SK-N-SH (cell line): Measurements from ENCODE around the gene NUSAP1. TPM values are rescaled to one million over a fixed set of nuclear protein-coding genes. Genes with fewer than 3 reads are reported as not detected.

Experiments used
- CTCF ChIA-PET: fragments of 300-600, 350-600 bp; formaldehyde crosslinking; extraction: SDS; loops from one replicate; lab custom pipeline; 2021; lab: Yijun Ruan, JAX
- POLR2A ChIA-PET: fragments of 350-600 bp; sonication (Branson Sonifier 250); formaldehyde crosslinking; extraction: SDS; loops from one replicate; lab custom pipeline; 2020; ENCODE audit warnings: antibody characterized with exemption, inconsistent platforms; lab: Yijun Ruan, JAX
- DNase-seq: peaks from one replicate; pipeline ENCODE4 v3.0.0; 2012
- H2AFZ ChIP-seq: fragments of 200-600 bp; sonication (generic); 2 replicates; pipeline ENCODE4 v1.8.1; 2016; ENCODE audit warnings: antibody characterized with exemption, mild to moderate bottlenecking, low read depth
- H3F3A ChIP-seq: fragments of 200-600 bp; sonication (generic); replicated peaks from 2 replicates; pipeline ENCODE3; 2016; ENCODE audit warnings: antibody characterized with exemption, mild to moderate bottlenecking; ENCODE audit not compliant: insufficient read depth
- H3K27ac ChIP-seq, 2 experiments: fragments of 200-500 bp in 1 of 2; fragments of 200-600 bp in 1 of 2; sonication (Bioruptor generic) in 1 of 2; sonication (generic), shearing (Covaris generic) in 1 of 2; 2 replicates each; pipeline versions ENCODE4 v1.5.1 to v1.6.1; 2014 to 2016; ENCODE audit warnings: low read depth in 2 of 2, inconsistent platforms in 1 of 2, low read length in 1 of 2, mild to moderate bottlenecking in 1 of 2, mixed read lengths in 1 of 2
- H3K27me3 ChIP-seq: fragments of 200-600 bp; sonication (generic), shearing (Covaris generic); 2 replicates; pipeline ENCODE4 v1.6.1; 2016; ENCODE audit warnings: mixed run types; ENCODE audit not compliant: insufficient read depth
- H3K36me3 ChIP-seq, 2 experiments: fragments of 200-500 bp in 1 of 2; fragments of 200-600 bp in 1 of 2; sonication (Bioruptor generic) in 1 of 2; sonication (generic) in 1 of 2; replicated peaks in 1 of 2; 2 replicates each; pipeline versions ENCODE3 to v1.5.1; 2014 to 2016; ENCODE audit warnings: low read length in 1 of 2, mild to moderate bottlenecking in 1 of 2; ENCODE audit not compliant: insufficient read depth in 2 of 2, control insufficient read depth in 1 of 2
- H3K4me1 ChIP-seq, 2 experiments: fragments of 200-500 bp in 1 of 2; fragments of 200-600 bp in 1 of 2; sonication (Bioruptor generic) in 1 of 2; sonication (generic), shearing (Covaris generic) in 1 of 2; 2 replicates each; pipeline versions ENCODE4 v1.5.1 to v1.6.1; 2014 to 2016; ENCODE audit warnings: low read depth in 1 of 2, low read length in 1 of 2, mixed run types in 1 of 2; ENCODE audit not compliant: insufficient read depth in 2 of 2, control insufficient read depth in 1 of 2
- H3K4me2 ChIP-seq: fragments of 200-600 bp; sonication (generic), shearing (Covaris generic); 2 replicates; pipeline ENCODE4 v1.6.1; 2017; ENCODE audit warnings: mixed run types
- H3K4me3 ChIP-seq, 2 experiments: fragments of 200-500 bp in 1 of 2; fragments of 200-600 bp in 1 of 2; sonication (Bioruptor generic) in 1 of 2; sonication (generic), shearing (Covaris generic) in 1 of 2; 2 replicates each; pipeline versions ENCODE4 v1.5.1 to v1.8.1; 2014 to 2016; ENCODE audit warnings: low read depth in 2 of 2, inconsistent platforms in 1 of 2, low read length in 1 of 2, mild to moderate bottlenecking in 1 of 2, mixed read lengths in 1 of 2, moderate library complexity in 1 of 2
- H3K79me2 ChIP-seq: fragments of 200-600 bp; sonication (generic); 2 replicates; pipeline ENCODE4 v1.8.1; 2017; ENCODE audit warnings: mild to moderate bottlenecking; ENCODE audit not compliant: insufficient read depth
- H3K9ac ChIP-seq: fragments of 200-600 bp; sonication (generic); 2 replicates; pipeline ENCODE4 v1.6.1; 2017; ENCODE audit warnings: mixed run types
- H3K9me2 ChIP-seq: fragments of 200-600 bp; sonication (generic); 2 replicates; pipeline ENCODE4 v1.6.1; 2017; ENCODE audit warnings: mixed run types
- H3K9me3 ChIP-seq: fragments of 200-600 bp; sonication (generic); 2 replicates; pipeline ENCODE4 v1.6.1; 2017; ENCODE audit warnings: mixed run types, mild to moderate bottlenecking, moderate library complexity
- H4K20me1 ChIP-seq: fragments of 200-600 bp; sonication (generic); 2 replicates; pipeline ENCODE4 v1.6.1; 2017; ENCODE audit warnings: mild to moderate bottlenecking, mixed run types; ENCODE audit not compliant: insufficient read depth
- CHD2 ChIP-seq: fragments of 150-350 bp; IDR thresholded peaks from 2 replicates; pipeline ENCODE4 v1.6.1; 2018; ENCODE audit warnings: low read length; ENCODE audit not compliant: partially characterized antibody
- EP300 ChIP-seq, 2 experiments: IDR thresholded peaks; 2 replicates each; pipeline versions ENCODE4 v1.4.0 to v1.6.1; 2012; ENCODE audit warnings: borderline replicate concordance in 1 of 2, low read depth in 1 of 2, low read length in 1 of 2
- FOSL2 ChIP-seq: IDR thresholded peaks from 2 replicates; pipeline ENCODE4 v1.4.0; 2012; ENCODE audit warnings: low read depth, mild to moderate bottlenecking, moderate library complexity, borderline replicate concordance
- FOXJ3 ChIP-seq: sonication (generic); formaldehyde crosslinking; IDR thresholded peaks from 2 replicates; pipeline ENCODE4 v1.5.1; 2020; ENCODE audit warnings: mild to moderate bottlenecking, missing genetic modification reagents
- FOXM1 ChIP-seq: IDR thresholded peaks from 2 replicates; pipeline ENCODE4 v1.4.0; 2012; ENCODE audit warnings: low read depth, mild to moderate bottlenecking
- GABPA ChIP-seq: IDR thresholded peaks from 2 replicates; pipeline ENCODE4 v1.4.0; 2012; ENCODE audit warnings: low read depth, mild to moderate bottlenecking
- GATA2 ChIP-seq: sonication (generic); formaldehyde crosslinking; IDR thresholded peaks from 2 replicates; pipeline ENCODE4 v1.5.0; 2020; ENCODE audit warnings: mild to moderate bottlenecking, missing genetic modification reagents
- JUND ChIP-seq: IDR thresholded peaks from 2 replicates; pipeline ENCODE4 v1.4.0; 2012
- MEF2A ChIP-seq: IDR thresholded peaks from 2 replicates; pipeline ENCODE4 v1.4.0; 2012; ENCODE audit warnings: low read depth, borderline replicate concordance
- MXI1 ChIP-seq: IDR thresholded peaks from 2 replicates; pipeline ENCODE4 v1.6.1; 2012; ENCODE audit warnings: mild to moderate bottlenecking, low read depth, low read length, improper control_type of control experiment
- NFIC ChIP-seq: IDR thresholded peaks from 2 replicates; pipeline ENCODE4 v1.4.0; 2012; ENCODE audit warnings: borderline replicate concordance
- NRF1 ChIP-seq: IDR thresholded peaks from 2 replicates; pipeline ENCODE4 v1.6.1; 2012; ENCODE audit warnings: low read depth, mild to moderate bottlenecking, low read length
- POLR2AphosphoS5 ChIP-seq: IDR thresholded peaks from 2 replicates; pipeline ENCODE4 v1.6.1; 2012; ENCODE audit warnings: low read depth, low read length
- RAD21 ChIP-seq: IDR thresholded peaks from 2 replicates; pipeline ENCODE4 v1.6.1; 2012; ENCODE audit warnings: mild to moderate bottlenecking, low read length
- RCOR1 ChIP-seq: fragments of 150-350 bp; IDR thresholded peaks from 2 replicates; pipeline ENCODE4 v1.6.1; 2017; ENCODE audit warnings: antibody characterized with exemption, low read length
- RXRA ChIP-seq: IDR thresholded peaks from 2 replicates; pipeline ENCODE4 v1.4.0; 2012; ENCODE audit warnings: low read depth, mild to moderate bottlenecking, borderline replicate concordance
- SIN3A ChIP-seq: IDR thresholded peaks from 2 replicates; pipeline ENCODE4 v1.6.1; 2012; ENCODE audit warnings: low read depth, mild to moderate bottlenecking, low read length, moderate library complexity, borderline replicate concordance
- SMC3 ChIP-seq: IDR thresholded peaks from 2 replicates; pipeline ENCODE4 v1.6.1; 2012; ENCODE audit warnings: low read depth, low read length, improper control_type of control experiment
- TAF1 ChIP-seq: IDR thresholded peaks from 2 replicates; pipeline ENCODE4 v1.6.1; 2012; ENCODE audit warnings: low read depth, mild to moderate bottlenecking, low read length, moderate library complexity, borderline replicate concordance
- TCF12 ChIP-seq: IDR thresholded peaks from 2 replicates; pipeline ENCODE4 v1.4.0; 2012
- TEAD4 ChIP-seq: IDR thresholded peaks from 2 replicates; pipeline ENCODE4 v1.4.0; 2012; ENCODE audit warnings: mild to moderate bottlenecking, borderline replicate concordance; ENCODE audit not compliant: insufficient read depth
- WGBS: methylation state at CpG from one replicate; pipeline ENCODE4 v1.1.6; 2017; ENCODE audit warnings: low lambda C conversion rate; 5-methylcytosine and 5-hydroxymethylcytosine counted together
- polyA plus RNA-seq, 3 experiments: library from polyadenylated mRNA; depleted of rRNA; stranded (reverse); fragments of >200 nt; gene quantifications; 2 replicates each; pipeline ENCODE4 v1.2.3, GENCODE V29; 2012
- TF ChIP-seq, protein P1 (sequence below): IDR thresholded peaks from 2 replicates; pipeline ENCODE4 v1.4.0; 2012; ENCODE audit warnings: low read depth, borderline replicate concordance
- TF ChIP-seq, protein P2 (sequence below): IDR thresholded peaks from 2 replicates; pipeline ENCODE4 v1.6.1; 2012; ENCODE audit warnings: mild to moderate bottlenecking, low read depth, low read length, moderate library complexity
- TF ChIP-seq, protein P3 (sequence below): fragments of 150-350 bp; IDR thresholded peaks from 2 replicates; pipeline ENCODE4 v1.6.1; 2017; ENCODE audit warnings: antibody characterized with exemption, low read length, low read depth, borderline replicate concordance
- TF ChIP-seq, protein P4 (sequence below): IDR thresholded peaks from 2 replicates; pipeline ENCODE4 v1.4.0; 2012; ENCODE audit warnings: low read depth
- TF ChIP-seq, protein P5 (sequence below): fragments of 150-350 bp; IDR thresholded peaks from 2 replicates; pipeline ENCODE4 v1.6.1; 2016; ENCODE audit warnings: mild to moderate bottlenecking, low read depth, low read length

NUSAP1 gene
- polyA plus RNA-seq, 1 of the 3 experiments (the other 2 are of a cell fraction): 41.1 TPM

DNA sequence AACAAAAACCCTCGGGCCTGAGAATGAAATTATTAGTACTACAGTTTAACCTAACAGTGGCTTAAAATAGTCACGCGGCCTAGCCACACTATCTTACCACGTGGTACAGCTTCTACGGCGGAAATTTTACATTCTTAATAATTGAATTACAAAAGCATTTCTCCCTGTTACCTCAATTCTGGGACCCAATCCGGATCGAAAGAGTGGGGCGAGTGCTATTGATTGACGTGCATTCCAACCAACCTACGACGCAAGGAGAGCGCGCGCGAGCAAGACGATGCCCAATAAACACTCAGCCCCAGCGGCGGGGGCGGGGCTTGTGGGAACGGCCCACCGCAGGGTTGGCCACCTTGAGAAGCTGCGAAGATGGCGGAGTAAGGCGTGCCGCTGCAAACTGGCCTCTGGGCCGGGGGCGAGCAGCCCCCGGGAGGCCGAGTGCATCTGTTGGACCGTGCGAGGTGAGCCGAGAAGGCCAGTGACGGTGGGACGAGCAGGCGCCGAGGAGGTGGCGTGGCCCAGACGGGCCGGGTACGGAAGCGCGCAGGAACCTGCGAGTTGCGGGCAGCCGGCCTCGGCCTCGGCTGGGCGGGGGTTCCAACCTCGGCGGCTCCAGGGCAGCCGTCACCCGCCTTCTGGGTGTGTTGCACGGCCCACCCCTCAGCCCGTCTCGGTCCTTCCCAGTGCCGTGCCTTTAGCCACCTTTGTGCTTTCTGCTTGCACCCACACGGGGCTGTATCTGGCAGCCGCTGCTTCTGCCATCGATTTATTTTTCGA lies 48.8 kb upstream of the NUSAP1 start:
- Histone ChIP-seq H3F3A (peaks cover 21% of the 10 kb centered on the region), H3K36me3 (peaks cover 34 to 42% of the 10 kb centered on the region in 2 experiments), H3K9me3 (no peaks in the 10 kb centered on the region), H3K9me2 (no peaks in the 10 kb centered on the region), H3K27me3 (no peaks in the 10 kb centered on the region), H3K9ac (peak overlapping the region; percentile 85), H3K4me3 (peak overlapping the region; percentile 75 to 88), H3K79me2 (peaks cover 49% of the 10 kb centered on the region), H4K20me1 (no peaks in the 10 kb centered on the region), H2AFZ (peak overlapping the region; percentile 90), H3K4me1 (peaks cover 6 to 7% of the 10 kb centered on the region in 2 experiments; a peak in 3 of 4 replicates), H3K27ac (peak overlapping the region; percentile 75 to 84), H3K4me2 (peak overlapping the region; percentile 70)
- peak; percentile 98 for DNase-seq
- ChIA-PET CTCF (interaction anchor here (0.6 to 1.2 kb wide), 4 partner anchors 10 to 389 kb away, joined by 3 to 4 read pairs (median 3); no protein-coding TSS in a partner anchor), POLR2A (interaction anchor here (0.7 to 1.5 kb wide), 3 partner anchors 16 to 53 kb away, joined by 3 to 4 read pairs (median 3); partner anchors contain the start of genes CHP1, NUSAP1 and OIP5)
- WGBS: under 1% methylated on average over 16 of the region's 61 CpGs
- TF ChIP-seq NRF1 (no peak), RAD21 (no peak), FOSL2 (no peak), TAF1 (peak; percentile 97), RXRA (no peak), GABPA (no peak), POLR2AphosphoS5 (peak; percentile 98), NFIC (no peak), SMC3 (no peak), RCOR1 (no peak), CHD2 (peak; percentile 95), FOXJ3 (no peak), TCF12 (no peak), MXI1 (peak; percentile 96), FOXM1 (no peak), JUND (no peak), GATA2 (CRISPR knock-in tag) (no peak), SIN3A (no peak; the same call in 1 of the 2 replicates), MEF2A (no peak), EP300 (IDR thresholded peaks at IDR 0.05; ENCODE audit: borderline replicate concordance in 1 of 2, low read depth in 1 of 2, low read length in 1 of 2) (no peak), TEAD4 (no peak)
- TF ChIP-seq, protein P1, sequence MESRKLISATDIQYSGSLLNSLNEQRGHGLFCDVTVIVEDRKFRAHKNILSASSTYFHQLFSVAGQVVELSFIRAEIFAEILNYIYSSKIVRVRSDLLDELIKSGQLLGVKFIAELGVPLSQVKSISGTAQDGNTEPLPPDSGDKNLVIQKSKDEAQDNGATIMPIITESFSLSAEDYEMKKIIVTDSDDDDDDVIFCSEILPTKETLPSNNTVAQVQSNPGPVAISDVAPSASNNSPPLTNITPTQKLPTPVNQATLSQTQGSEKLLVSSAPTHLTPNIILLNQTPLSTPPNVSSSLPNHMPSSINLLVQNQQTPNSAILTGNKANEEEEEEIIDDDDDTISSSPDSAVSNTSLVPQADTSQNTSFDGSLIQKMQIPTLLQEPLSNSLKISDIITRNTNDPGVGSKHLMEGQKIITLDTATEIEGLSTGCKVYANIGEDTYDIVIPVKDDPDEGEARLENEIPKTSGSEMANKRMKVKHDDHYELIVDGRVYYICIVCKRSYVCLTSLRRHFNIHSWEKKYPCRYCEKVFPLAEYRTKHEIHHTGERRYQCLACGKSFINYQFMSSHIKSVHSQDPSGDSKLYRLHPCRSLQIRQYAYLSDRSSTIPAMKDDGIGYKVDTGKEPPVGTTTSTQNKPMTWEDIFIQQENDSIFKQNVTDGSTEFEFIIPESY: no peak
- TF ChIP-seq, protein P2, sequence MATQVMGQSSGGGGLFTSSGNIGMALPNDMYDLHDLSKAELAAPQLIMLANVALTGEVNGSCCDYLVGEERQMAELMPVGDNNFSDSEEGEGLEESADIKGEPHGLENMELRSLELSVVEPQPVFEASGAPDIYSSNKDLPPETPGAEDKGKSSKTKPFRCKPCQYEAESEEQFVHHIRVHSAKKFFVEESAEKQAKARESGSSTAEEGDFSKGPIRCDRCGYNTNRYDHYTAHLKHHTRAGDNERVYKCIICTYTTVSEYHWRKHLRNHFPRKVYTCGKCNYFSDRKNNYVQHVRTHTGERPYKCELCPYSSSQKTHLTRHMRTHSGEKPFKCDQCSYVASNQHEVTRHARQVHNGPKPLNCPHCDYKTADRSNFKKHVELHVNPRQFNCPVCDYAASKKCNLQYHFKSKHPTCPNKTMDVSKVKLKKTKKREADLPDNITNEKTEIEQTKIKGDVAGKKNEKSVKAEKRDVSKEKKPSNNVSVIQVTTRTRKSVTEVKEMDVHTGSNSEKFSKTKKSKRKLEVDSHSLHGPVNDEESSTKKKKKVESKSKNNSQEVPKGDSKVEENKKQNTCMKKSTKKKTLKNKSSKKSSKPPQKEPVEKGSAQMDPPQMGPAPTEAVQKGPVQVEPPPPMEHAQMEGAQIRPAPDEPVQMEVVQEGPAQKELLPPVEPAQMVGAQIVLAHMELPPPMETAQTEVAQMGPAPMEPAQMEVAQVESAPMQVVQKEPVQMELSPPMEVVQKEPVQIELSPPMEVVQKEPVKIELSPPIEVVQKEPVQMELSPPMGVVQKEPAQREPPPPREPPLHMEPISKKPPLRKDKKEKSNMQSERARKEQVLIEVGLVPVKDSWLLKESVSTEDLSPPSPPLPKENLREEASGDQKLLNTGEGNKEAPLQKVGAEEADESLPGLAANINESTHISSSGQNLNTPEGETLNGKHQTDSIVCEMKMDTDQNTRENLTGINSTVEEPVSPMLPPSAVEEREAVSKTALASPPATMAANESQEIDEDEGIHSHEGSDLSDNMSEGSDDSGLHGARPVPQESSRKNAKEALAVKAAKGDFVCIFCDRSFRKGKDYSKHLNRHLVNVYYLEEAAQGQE: no peak; the same call in 1 of the 2 replicates
- TF ChIP-seq, protein P3, sequence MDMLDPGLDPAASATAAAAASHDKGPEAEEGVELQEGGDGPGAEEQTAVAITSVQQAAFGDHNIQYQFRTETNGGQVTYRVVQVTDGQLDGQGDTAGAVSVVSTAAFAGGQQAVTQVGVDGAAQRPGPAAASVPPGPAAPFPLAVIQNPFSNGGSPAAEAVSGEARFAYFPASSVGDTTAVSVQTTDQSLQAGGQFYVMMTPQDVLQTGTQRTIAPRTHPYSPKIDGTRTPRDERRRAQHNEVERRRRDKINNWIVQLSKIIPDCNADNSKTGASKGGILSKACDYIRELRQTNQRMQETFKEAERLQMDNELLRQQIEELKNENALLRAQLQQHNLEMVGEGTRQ: peak; percentile 52
- TF ChIP-seq, protein P4, sequence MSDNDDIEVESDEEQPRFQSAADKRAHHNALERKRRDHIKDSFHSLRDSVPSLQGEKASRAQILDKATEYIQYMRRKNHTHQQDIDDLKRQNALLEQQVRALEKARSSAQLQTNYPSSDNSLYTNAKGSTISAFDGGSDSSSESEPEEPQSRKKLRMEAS: peak; percentile 94
- TF ChIP-seq, protein P5, sequence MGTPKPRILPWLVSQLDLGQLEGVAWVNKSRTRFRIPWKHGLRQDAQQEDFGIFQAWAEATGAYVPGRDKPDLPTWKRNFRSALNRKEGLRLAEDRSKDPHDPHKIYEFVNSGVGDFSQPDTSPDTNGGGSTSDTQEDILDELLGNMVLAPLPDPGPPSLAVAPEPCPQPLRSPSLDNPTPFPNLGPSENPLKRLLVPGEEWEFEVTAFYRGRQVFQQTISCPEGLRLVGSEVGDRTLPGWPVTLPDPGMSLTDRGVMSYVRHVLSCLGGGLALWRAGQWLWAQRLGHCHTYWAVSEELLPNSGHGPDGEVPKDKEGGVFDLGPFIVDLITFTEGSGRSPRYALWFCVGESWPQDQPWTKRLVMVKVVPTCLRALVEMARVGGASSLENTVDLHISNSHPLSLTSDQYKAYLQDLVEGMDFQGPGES: peak; percentile 96
